Skeletal muscle satellite cell (primary cell): Measurements from ENCODE around the gene EHMT1.

Experiments
- H3K27me3 ChIP-seq: 2 replicates; pipeline ENCODE4 v1.7.0; 2013; ENCODE audit warnings: low read length; ENCODE audit not compliant: control insufficient read depth, insufficient read depth
- H3K36me3 ChIP-seq: 2 replicates; pipeline ENCODE4 v1.7.0; 2013; ENCODE audit warnings: mild to moderate bottlenecking, control low read depth, low read length; ENCODE audit not compliant: insufficient read depth
- H3K4me1 ChIP-seq: 2 replicates; pipeline ENCODE4 v1.7.0; 2013; ENCODE audit warnings: low read length; ENCODE audit not compliant: control insufficient read depth, insufficient read depth
- H3K4me2 ChIP-seq: 2 replicates; pipeline ENCODE4 v1.7.0; 2013; ENCODE audit warnings: mild to moderate bottlenecking, low read length
- H3K4me3 ChIP-seq: 2 replicates; pipeline ENCODE4 v1.7.0; 2013; ENCODE audit warnings: low read length
- H3K9ac ChIP-seq: 2 replicates; pipeline ENCODE4 v1.7.0; 2013; ENCODE audit warnings: mild to moderate bottlenecking, low read depth, low read length, moderate library complexity
- H3K9me3 ChIP-seq: replicated peaks from 2 replicates; pipeline ENCODE4 v1.7.0; 2013; ENCODE audit warnings: mild to moderate bottlenecking, control low read depth, low read length

EHMT1 gene

GRCh38 chr9:137757139-137757538 lies 138.3 kb downstream of the EHMT1 start:
- Histone ChIP-seq H3K27me3 (no peaks in the 10 kb centered on the region), H3K9ac (peak overlapping the region; percentile 10), H3K4me3 (peak overlapping the region; percentile 8), H3K36me3 (peaks cover 41% of the 10 kb centered on the region), H3K4me1 (peaks cover 36% of the 10 kb centered on the region), H3K9me3 (peaks cover 5% of the 10 kb centered on the region), H3K4me2 (peak overlapping the region; percentile 68)

DNA sequence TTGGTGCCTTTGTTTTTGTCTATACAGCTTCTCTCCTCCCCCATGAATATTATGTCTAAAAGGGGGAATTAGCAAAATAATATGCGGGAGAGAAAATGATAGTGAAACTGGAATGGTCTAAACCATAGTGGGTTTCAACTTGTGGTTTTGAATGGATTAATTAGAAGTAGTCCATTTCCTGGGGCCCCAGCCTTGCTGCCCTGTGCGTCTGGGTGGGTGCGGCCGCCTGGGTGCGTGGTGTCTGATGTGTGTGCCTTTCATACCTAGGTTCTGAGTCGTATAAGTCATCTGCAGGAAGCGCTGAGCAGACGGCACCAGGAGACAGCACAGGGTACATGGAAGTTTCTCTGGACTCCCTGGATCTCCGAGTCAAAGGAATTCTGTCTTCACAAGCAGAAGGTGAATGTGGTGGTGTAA lies 138.8 kb downstream of the EHMT1 start:
- Histone ChIP-seq H3K27me3 (no peaks in the 10 kb centered on the region), H3K4me2 (peak overlapping the region; percentile 68), H3K36me3 (peaks cover 41% of the 10 kb centered on the region), H3K9ac (peak overlapping the region; percentile 10), H3K4me1 (peaks cover 36% of the 10 kb centered on the region), H3K4me3 (peak overlapping the region; percentile 8), H3K9me3 (peaks cover 5% of the 10 kb centered on the region)

DNA sequence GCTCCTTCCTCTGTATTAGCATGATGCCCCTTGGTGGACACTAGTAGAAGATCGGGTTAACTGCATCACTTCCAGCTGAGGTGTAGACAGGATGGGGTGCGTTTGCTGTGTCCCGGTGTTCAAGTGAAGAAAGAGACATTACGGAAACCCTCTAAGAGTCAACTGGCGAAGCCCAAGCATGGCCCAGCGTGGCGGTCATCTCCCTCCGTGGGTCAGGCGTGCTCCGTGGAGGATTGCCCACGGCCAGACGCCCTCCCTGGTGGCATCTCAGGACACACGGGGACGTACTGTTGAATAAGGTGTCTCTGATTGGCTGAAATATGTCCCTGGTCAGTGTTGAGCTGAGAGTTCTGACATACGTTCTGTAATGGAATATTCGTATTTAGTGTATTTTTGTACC lies 139.3 kb downstream of the EHMT1 start:
- H3K4me3 ChIP-seq, result peak overlapping the region; percentile 8
- H3K9me3 ChIP-seq, result peaks cover 5% of the 10 kb centered on the region
- peak overlapping the region; percentile 68 for H3K4me2 ChIP-seq
- H3K9ac ChIP-seq, result peak overlapping the region; percentile 10
- H3K36me3 ChIP-seq, result peaks cover 45% of the 10 kb centered on the region
- H3K27me3 ChIP-seq, result no peaks in the 10 kb centered on the region
- H3K4me1 ChIP-seq, result peaks cover 36% of the 10 kb centered on the region

- H3K4me1 ChIP-seq, result peaks cover 36% of the 10 kb centered on the region
- H3K9me3 ChIP-seq, result peaks cover 5% of the 10 kb centered on the region
- no peaks in the 10 kb centered on the region for H3K27me3 ChIP-seq
- H3K4me3 ChIP-seq, result no peak overlapping the region
- no peak overlapping the region for H3K9ac ChIP-seq
- H3K36me3 ChIP-seq, result peaks cover 55% of the 10 kb centered on the region
- no peak overlapping the region for H3K4me2 ChIP-seq
Observed at GRCh38 chr9:137759117-137759516, 140.3 kb downstream of the EHMT1 start.

DNA sequence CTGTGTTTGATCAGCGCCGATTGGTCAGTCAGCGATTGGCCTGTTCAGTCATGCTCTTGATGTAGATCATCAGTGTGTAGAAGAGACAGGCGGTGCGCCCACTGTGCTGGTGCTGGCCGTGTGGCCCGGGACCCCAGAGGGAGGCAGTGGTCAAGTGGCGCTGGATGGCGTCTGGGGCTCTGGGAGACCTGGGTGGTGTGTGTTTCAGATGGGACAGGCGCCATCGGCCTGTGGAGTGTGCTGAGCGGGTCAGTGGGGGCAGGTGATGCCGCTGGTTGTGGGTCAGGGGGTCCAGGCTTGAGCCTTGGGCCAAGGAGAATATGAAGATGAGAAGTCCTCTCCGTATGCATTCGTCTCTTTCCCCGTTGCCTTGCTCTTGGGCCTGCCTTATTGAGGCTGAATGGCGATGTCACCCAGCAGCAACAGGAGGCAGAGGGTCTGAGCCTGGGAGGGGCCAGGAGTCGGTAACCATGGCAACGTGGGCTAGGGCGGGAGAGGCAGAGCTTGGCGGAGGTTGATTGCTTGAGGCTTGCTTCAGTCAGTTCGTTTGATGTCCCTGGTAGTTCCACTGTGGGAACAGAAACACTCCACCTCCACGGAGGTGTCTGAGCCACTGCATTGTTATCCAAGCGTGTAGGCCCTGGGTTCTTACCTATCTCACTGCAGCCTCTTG lies 141.0 kb downstream of the EHMT1 start:
- peak overlapping the region; percentile 46 for H3K4me2 ChIP-seq
- peaks cover 55% of the 10 kb centered on the region for H3K36me3 ChIP-seq
- H3K27me3 ChIP-seq, result no peaks in the 10 kb centered on the region
- no peak overlapping the region for H3K4me3 ChIP-seq
- H3K4me1 ChIP-seq, result peaks cover 36% of the 10 kb centered on the region
- peak overlapping the region; percentile 55 for H3K9ac ChIP-seq
- peaks cover 5% of the 10 kb centered on the region for H3K9me3 ChIP-seq

- Histone ChIP-seq H3K9me3 (peaks cover 2% of the 10 kb centered on the region), H3K36me3 (peaks cover 53% of the 10 kb centered on the region), H3K4me2 (peak overlapping the region; percentile 46), H3K4me1 (peaks cover 36% of the 10 kb centered on the region), H3K4me3 (no peak overlapping the region), H3K27me3 (no peaks in the 10 kb centered on the region), H3K9ac (peak overlapping the region; percentile 55)
Observed at GRCh38 chr9:137760426-137760825, 141.6 kb downstream of the EHMT1 start.

DNA sequence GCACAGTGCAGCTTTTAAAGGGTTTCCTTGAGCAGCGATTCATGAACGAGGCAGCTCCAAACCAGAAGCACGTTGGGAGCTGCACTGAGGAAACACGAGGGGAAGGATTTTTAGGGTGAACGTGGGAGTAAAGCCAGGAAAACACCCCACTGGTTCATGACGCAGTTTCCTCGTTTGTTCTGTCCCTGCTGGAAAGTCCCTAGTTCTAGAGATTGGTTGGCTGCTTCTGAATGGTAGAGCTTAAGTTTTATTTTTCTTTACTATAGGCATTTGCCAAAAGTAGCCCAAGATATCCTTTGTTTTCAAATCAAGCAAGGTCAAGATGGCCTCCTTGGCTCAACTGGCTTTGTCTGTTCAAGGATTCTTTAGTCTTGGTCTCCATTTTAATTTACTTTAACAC lies 142.2 kb downstream of the EHMT1 start:
- H3K36me3 ChIP-seq, result peaks cover 50% of the 10 kb centered on the region
- no peaks in the 10 kb centered on the region for H3K27me3 ChIP-seq
- H3K4me1 ChIP-seq, result peaks cover 36% of the 10 kb centered on the region
- no peak overlapping the region for H3K4me3 ChIP-seq
- peak overlapping the region; percentile 31 for H3K9ac ChIP-seq
- H3K4me2 ChIP-seq, result peak overlapping the region; percentile 46
- no peaks in the 10 kb centered on the region for H3K9me3 ChIP-seq

- H3K4me3 ChIP-seq, result no peak overlapping the region
- no peak overlapping the region for H3K4me2 ChIP-seq
- H3K27me3 ChIP-seq, result no peaks in the 10 kb centered on the region
- peaks cover 30% of the 10 kb centered on the region for H3K4me1 ChIP-seq
- no peaks in the 10 kb centered on the region for H3K9me3 ChIP-seq
- peaks cover 55% of the 10 kb centered on the region for H3K36me3 ChIP-seq
- H3K9ac ChIP-seq, result no peak overlapping the region
Observed at GRCh38 chr9:137761793-137762192, 143.0 kb downstream of the EHMT1 start.

GRCh38 chr9:137762414-137763061 lies 143.7 kb downstream of the EHMT1 start:
- Histone ChIP-seq H3K27me3 (no peaks in the 10 kb centered on the region), H3K4me3 (no peak overlapping the region), H3K9ac (no peak overlapping the region), H3K4me2 (no peak overlapping the region), H3K4me1 (peaks cover 23% of the 10 kb centered on the region), H3K36me3 (peaks cover 61% of the 10 kb centered on the region), H3K9me3 (no peaks in the 10 kb centered on the region)

GRCh38 chr9:137763271-137763955 lies 144.6 kb downstream of the EHMT1 start:
- Histone ChIP-seq H3K4me2 (no peak overlapping the region), H3K9ac (no peak overlapping the region), H3K27me3 (no peaks in the 10 kb centered on the region), H3K4me1 (peaks cover 15% of the 10 kb centered on the region), H3K36me3 (peaks cover 58% of the 10 kb centered on the region), H3K4me3 (no peak overlapping the region), H3K9me3 (no peaks in the 10 kb centered on the region)

DNA sequence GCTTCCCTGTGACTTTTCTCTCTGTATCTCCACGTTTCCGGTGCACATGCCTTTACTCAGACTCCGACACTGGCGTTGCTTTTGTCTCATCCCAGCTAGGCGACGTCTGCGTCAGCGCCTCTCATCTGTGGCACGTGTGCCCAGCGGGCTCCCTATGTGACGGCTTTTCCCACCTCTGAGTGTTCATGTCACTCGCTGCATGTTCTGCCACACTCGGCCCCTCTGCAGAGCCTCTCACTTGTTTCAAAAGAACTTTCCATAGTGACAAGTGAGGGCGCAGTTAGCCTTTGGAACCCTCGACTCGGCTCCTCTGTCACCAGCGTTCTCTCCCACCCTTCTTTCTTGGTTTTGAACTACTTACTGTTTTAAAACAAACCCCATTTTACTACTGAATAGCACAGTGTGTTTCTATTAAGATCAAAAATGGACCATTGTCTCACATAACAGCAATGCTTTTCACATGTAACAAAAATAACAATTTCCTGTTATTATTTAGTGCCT lies 145.4 kb downstream of the EHMT1 start:
- Histone ChIP-seq H3K27me3 (no peaks in the 10 kb centered on the region), H3K9ac (no peak overlapping the region), H3K36me3 (peaks cover 53% of the 10 kb centered on the region), H3K4me2 (no peak overlapping the region), H3K4me1 (peaks cover 15% of the 10 kb centered on the region), H3K9me3 (no peaks in the 10 kb centered on the region), H3K4me3 (no peak overlapping the region)
